H1 (cell line): Measurements from ENCODE around the gene MCF2L.

Experiments used
- CBX8 ChIP-seq: fragments of 300-800, 300-1000 bp; sonication (generic); IDR thresholded peaks from 2 replicates; pipeline ENCODE4 v1.7.1; 2016; ENCODE audit warnings: low read depth, low read length, borderline replicate concordance
- CHD2 ChIP-seq: IDR thresholded peaks from 2 replicates; pipeline ENCODE4 v1.6.1; 2012; ENCODE audit warnings: low read length, improper control_type of control experiment
- EZH2 ChIP-seq: fragments of 200-600 bp; sonication (generic); IDR thresholded peaks from 2 replicates; pipeline ENCODE4 v1.7.1; 2012; ENCODE audit warnings: low read depth, mild to moderate bottlenecking, moderate library complexity, low read length, inconsistent platforms; ENCODE audit not compliant: severe bottlenecking
- POLR2A ChIP-seq, 2 experiments: IDR thresholded peaks; 1 replicate in 1 of 2; 2 replicates in 1 of 2; pipeline ENCODE4 v1.6.1; 2011; ENCODE audit warnings: low read depth in 2 of 2, low read length in 2 of 2, mild to moderate bottlenecking in 2 of 2; ENCODE audit errors: control extremely low read depth in 1 of 2
- POLR2AphosphoS5 ChIP-seq: IDR thresholded peaks from 2 replicates; pipeline ENCODE4 v1.6.1; 2011; ENCODE audit warnings: low read depth, low read length
- RNF2 ChIP-seq: fragments of 200-900, 300-1000 bp; sonication (generic); IDR thresholded peaks from 2 replicates; pipeline ENCODE4 v1.7.1; 2016; ENCODE audit warnings: borderline replicate concordance, low read depth, mild to moderate bottlenecking, antibody characterized with exemption, low read length; ENCODE audit not compliant: poor library complexity, severe bottlenecking; ENCODE audit errors: missing control alignments
- RXRA ChIP-seq: IDR thresholded peaks from 2 replicates; pipeline ENCODE4 v1.6.1; 2011; ENCODE audit warnings: low read depth, mild to moderate bottlenecking, low read length, moderate library complexity; ENCODE audit not compliant: insufficient read depth
- SP1 ChIP-seq: IDR thresholded peaks from 2 replicates; pipeline ENCODE4 v1.6.1; 2011; ENCODE audit warnings: low read depth, low read length
- TEAD4 ChIP-seq: IDR thresholded peaks from 2 replicates; pipeline ENCODE4 v1.6.1; 2012; ENCODE audit warnings: low read depth, low read length, inconsistent platforms, mixed read lengths
- YY1 ChIP-seq: IDR thresholded peaks from 2 replicates; pipeline ENCODE4 v1.6.1; 2011; ENCODE audit warnings: low read depth, mild to moderate bottlenecking, low read length
- ZNF274 ChIP-seq: IDR thresholded peaks from 2 replicates; pipeline ENCODE4 v1.7.0; 2012; ENCODE audit warnings: low read length, borderline replicate concordance; ENCODE audit errors: extremely low read depth
- TF ChIP-seq, protein P1 (sequence below): IDR thresholded peaks from 2 replicates; pipeline ENCODE4 v1.6.1; 2012; ENCODE audit warnings: inconsistent platforms
- TF ChIP-seq, protein P2 (sequence below), 3 experiments: IDR thresholded peaks; 1 replicate in 2 of 3; 2 replicates in 1 of 3; pipeline versions ENCODE4 v1.5.1 to v1.6.1; 2011; ENCODE audit warnings: low read length in 3 of 3, mild to moderate bottlenecking in 3 of 3, inconsistent platforms in 2 of 3, low read depth in 1 of 3, moderate library complexity in 1 of 3; ENCODE audit not compliant: insufficient read depth in 1 of 3; ENCODE audit errors: control extremely low read depth in 1 of 3
- TF ChIP-seq, protein P3 (sequence below): IDR thresholded peaks from 2 replicates; pipeline ENCODE4 v1.6.1; 2011; ENCODE audit warnings: low read length, improper control_type of control experiment

DNA sequence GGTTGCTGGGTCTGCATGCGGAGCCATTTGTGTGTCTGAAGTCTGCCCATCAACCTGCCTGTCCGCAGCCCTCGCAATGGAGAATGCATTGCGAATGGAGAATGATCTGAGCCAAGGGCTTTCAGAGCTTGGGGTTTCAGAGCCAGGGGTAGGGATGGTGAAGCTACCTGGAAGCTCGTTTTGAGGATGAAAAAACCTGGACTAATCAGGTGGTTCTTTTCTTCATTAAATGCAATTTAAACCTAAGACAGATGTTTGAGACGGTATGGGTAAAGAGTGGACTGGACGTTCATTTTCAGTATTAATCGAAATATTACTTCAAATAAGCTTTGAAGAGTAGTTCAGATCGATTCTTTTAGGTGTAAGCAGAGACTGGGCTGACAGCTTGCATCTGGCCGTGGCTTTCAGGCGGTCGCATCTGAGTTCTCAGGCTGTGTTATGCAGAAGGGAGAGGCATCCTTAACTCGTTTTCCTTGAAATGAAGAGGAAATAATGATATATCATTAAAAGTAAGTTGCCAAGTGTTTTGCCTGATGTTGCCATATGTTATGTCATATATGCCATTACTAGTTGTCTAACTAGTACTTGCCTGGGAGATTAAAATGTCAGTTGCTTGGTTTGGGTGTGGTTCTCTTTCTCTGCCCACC lies 801 bp downstream of the MCF2L start:
- TF ChIP-seq POLR2A (IDR thresholded peaks at IDR 0.05; ENCODE audit: control extremely low read depth in 1 of 2, low read depth in 2 of 2, low read length in 2 of 2) (no peak), POLR2AphosphoS5 (no peak), EZH2 (no peak), YY1 (no peak), RXRA (no peak), RNF2 (no peak), SP1 (no peak), ZNF274 (no peak), CBX8 (no peak), TEAD4 (no peak), CHD2 (no peak)
- TF ChIP-seq, protein P1, sequence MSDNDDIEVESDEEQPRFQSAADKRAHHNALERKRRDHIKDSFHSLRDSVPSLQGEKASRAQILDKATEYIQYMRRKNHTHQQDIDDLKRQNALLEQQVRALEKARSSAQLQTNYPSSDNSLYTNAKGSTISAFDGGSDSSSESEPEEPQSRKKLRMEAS = no peak
- TF ChIP-seq, protein P2, sequence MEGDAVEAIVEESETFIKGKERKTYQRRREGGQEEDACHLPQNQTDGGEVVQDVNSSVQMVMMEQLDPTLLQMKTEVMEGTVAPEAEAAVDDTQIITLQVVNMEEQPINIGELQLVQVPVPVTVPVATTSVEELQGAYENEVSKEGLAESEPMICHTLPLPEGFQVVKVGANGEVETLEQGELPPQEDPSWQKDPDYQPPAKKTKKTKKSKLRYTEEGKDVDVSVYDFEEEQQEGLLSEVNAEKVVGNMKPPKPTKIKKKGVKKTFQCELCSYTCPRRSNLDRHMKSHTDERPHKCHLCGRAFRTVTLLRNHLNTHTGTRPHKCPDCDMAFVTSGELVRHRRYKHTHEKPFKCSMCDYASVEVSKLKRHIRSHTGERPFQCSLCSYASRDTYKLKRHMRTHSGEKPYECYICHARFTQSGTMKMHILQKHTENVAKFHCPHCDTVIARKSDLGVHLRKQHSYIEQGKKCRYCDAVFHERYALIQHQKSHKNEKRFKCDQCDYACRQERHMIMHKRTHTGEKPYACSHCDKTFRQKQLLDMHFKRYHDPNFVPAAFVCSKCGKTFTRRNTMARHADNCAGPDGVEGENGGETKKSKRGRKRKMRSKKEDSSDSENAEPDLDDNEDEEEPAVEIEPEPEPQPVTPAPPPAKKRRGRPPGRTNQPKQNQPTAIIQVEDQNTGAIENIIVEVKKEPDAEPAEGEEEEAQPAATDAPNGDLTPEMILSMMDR (IDR thresholded peaks at IDR 0.05; ENCODE audit: control extremely low read depth in 1 of 3, insufficient read depth in 1 of 3, low read depth in 1 of 3, low read length in 3 of 3) = no peak
- TF ChIP-seq, protein P3, sequence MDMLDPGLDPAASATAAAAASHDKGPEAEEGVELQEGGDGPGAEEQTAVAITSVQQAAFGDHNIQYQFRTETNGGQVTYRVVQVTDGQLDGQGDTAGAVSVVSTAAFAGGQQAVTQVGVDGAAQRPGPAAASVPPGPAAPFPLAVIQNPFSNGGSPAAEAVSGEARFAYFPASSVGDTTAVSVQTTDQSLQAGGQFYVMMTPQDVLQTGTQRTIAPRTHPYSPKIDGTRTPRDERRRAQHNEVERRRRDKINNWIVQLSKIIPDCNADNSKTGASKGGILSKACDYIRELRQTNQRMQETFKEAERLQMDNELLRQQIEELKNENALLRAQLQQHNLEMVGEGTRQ = no peak
